SK-N-SH treated with all-trans-retinoic acid at 6 μM for 48 hours (cell line): Measurements from ENCODE around the gene BRINP3.

Experiments used
- ATAC-seq: fragments of 200-7000 bp; cut with Tn5 transposase; 3 replicates; pipeline ENCODE4 v1.9.1; 2020; ENCODE audit warnings: mild to moderate bottlenecking, moderate library complexity
- ARNTL ChIP-seq: fragments of 450-650 bp; formaldehyde crosslinking; IDR thresholded peaks from 2 replicates; pipeline ENCODE4 v1.5.0; 2020; ENCODE audit warnings: low read depth, mild to moderate bottlenecking, moderate library complexity, borderline replicate concordance
- BACH2 ChIP-seq: fragments of 250-450 bp; sonication (Bioruptor Pico); IDR thresholded peaks from 2 replicates; pipeline ENCODE4 v1.9.0; 2021; ENCODE audit warnings: mild to moderate bottlenecking, borderline replicate concordance
- CREB5 ChIP-seq: fragments of 250-450 bp; sonication (Bioruptor Pico); IDR thresholded peaks from 2 replicates; pipeline ENCODE4 v1.5.1; 2020; ENCODE audit warnings: low read depth, mild to moderate bottlenecking, moderate library complexity
- CSDC2 ChIP-seq: fragments of 250-450 bp; sonication (Bioruptor Pico); IDR thresholded peaks from 2 replicates; pipeline ENCODE4 v1.5.0; 2020; ENCODE audit warnings: mild to moderate bottlenecking, moderate library complexity
- CSRNP3 ChIP-seq: fragments of 250-450 bp; sonication (Bioruptor Pico); IDR thresholded peaks from 2 replicates; pipeline ENCODE4 v1.5.1; 2021; ENCODE audit warnings: mild to moderate bottlenecking, moderate library complexity
- ESRRG ChIP-seq: fragments of 250-450 bp; sonication (Bioruptor Pico); IDR thresholded peaks from 2 replicates; pipeline ENCODE4 v1.6.1; 2021; ENCODE audit warnings: mild to moderate bottlenecking
- GLIS3 ChIP-seq: fragments of 250-450 bp; sonication (Bioruptor Pico); IDR thresholded peaks from 2 replicates; pipeline ENCODE4 v1.5.0; 2020; ENCODE audit warnings: mild to moderate bottlenecking, moderate library complexity
- ISL1 ChIP-seq: fragments of 250-450 bp; sonication (Bioruptor Pico); IDR thresholded peaks from 2 replicates; pipeline ENCODE4 v2.1.2; 2022; ENCODE audit warnings: mild to moderate bottlenecking, moderate library complexity
- OSR1 ChIP-seq: fragments of 250-450 bp; sonication (Bioruptor Pico); IDR thresholded peaks from 2 replicates; pipeline ENCODE4 v1.8.0; 2022; ENCODE audit warnings: moderate library complexity, mild to moderate bottlenecking, inconsistent platforms
- PATZ1 ChIP-seq: fragments of 250-450 bp; sonication (Bioruptor Pico); IDR thresholded peaks from 2 replicates; pipeline ENCODE4 v1.8.0; 2020; ENCODE audit warnings: mild to moderate bottlenecking, moderate library complexity, borderline replicate concordance
- POU6F1 ChIP-seq: fragments of 250-450 bp; sonication (Bioruptor Pico); IDR thresholded peaks from 2 replicates; pipeline ENCODE4 v1.8.0; 2021; ENCODE audit warnings: low read depth, mild to moderate bottlenecking, moderate library complexity, borderline replicate concordance
- PPARA ChIP-seq: fragments of 250-450 bp; sonication (Bioruptor Pico); IDR thresholded peaks from 2 replicates; pipeline ENCODE4 v1.5.0; 2020; ENCODE audit warnings: mild to moderate bottlenecking, borderline replicate concordance
- RARB ChIP-seq: fragments of 250-450 bp; sonication (Bioruptor Pico); IDR thresholded peaks from 2 replicates; pipeline ENCODE4 v1.8.0; 2021; ENCODE audit warnings: mild to moderate bottlenecking, moderate library complexity
- SNAI2 ChIP-seq: fragments of 250-450 bp; sonication (Bioruptor Pico); IDR thresholded peaks from 2 replicates; pipeline ENCODE4 v1.5.0; 2020; ENCODE audit warnings: mild to moderate bottlenecking, moderate library complexity
- TCF4 ChIP-seq: fragments of 250-450 bp; sonication (Bioruptor Pico); IDR thresholded peaks from 2 replicates; pipeline ENCODE4 v1.8.0; 2021; ENCODE audit warnings: mild to moderate bottlenecking, moderate library complexity, borderline replicate concordance
- TOX ChIP-seq: fragments of 250-450 bp; sonication (Bioruptor Pico); IDR thresholded peaks from 2 replicates; pipeline ENCODE4 v1.8.0; 2021; ENCODE audit warnings: mild to moderate bottlenecking, moderate library complexity, borderline replicate concordance
- TSHZ2 ChIP-seq: fragments of 250-450 bp; sonication (Bioruptor Pico); IDR thresholded peaks from 2 replicates; pipeline ENCODE4 v1.5.0; 2020; ENCODE audit warnings: mild to moderate bottlenecking, moderate library complexity
- ZC3H10 ChIP-seq: fragments of 250-450 bp; sonication (Bioruptor Pico); IDR thresholded peaks from 2 replicates; pipeline ENCODE4 v1.5.1; 2021; ENCODE audit warnings: mild to moderate bottlenecking, moderate library complexity
- ZFP3 ChIP-seq: fragments of 250-450 bp; sonication (Bioruptor Pico); IDR thresholded peaks from 2 replicates; pipeline ENCODE4 v1.5.0; 2020; ENCODE audit warnings: mild to moderate bottlenecking, moderate library complexity
- ZFP30 ChIP-seq: fragments of 450-650 bp; formaldehyde crosslinking; IDR thresholded peaks from 2 replicates; pipeline ENCODE4 v1.5.0; 2022; ENCODE audit warnings: mild to moderate bottlenecking, moderate library complexity
- ZNF565 ChIP-seq: fragments of 450-650 bp; formaldehyde crosslinking; conservative IDR thresholded peaks from 2 replicates; pipeline ENCODE4 v1.5.0; 2020; ENCODE audit warnings: low read depth, mild to moderate bottlenecking, moderate library complexity
- ZNF70 ChIP-seq: fragments of 450-650 bp; formaldehyde crosslinking; IDR thresholded peaks from 2 replicates; pipeline ENCODE4 v1.5.0; 2020; ENCODE audit warnings: mild to moderate bottlenecking, moderate library complexity
- ZNF8 ChIP-seq: fragments of 450-650 bp; formaldehyde crosslinking; IDR thresholded peaks from 2 replicates; pipeline ENCODE4 v1.5.0; 2020; ENCODE audit warnings: mild to moderate bottlenecking, moderate library complexity

BRINP3 gene

GRCh38 chr1:190444464-190444863 lies 33.2 kb downstream of the BRINP3 start:
- TF ChIP-seq SNAI2 (CRISPR knock-in tag) (no peak), PPARA (CRISPR knock-in tag) (no peak), GLIS3 (no peak), TOX (CRISPR knock-in tag) (no peak), ZNF8 (CRISPR knock-in tag) (no peak), OSR1 (CRISPR knock-in tag) (no peak), TCF4 (no peak), ESRRG (CRISPR knock-in tag) (no peak), ZNF70 (no peak), CREB5 (CRISPR knock-in tag) (no peak), CSDC2 (CRISPR knock-in tag) (no peak), ZFP3 (no peak), ARNTL (CRISPR knock-in tag) (no peak), ZNF565 (CRISPR knock-in tag) (no peak), ZC3H10 (CRISPR knock-in tag) (no peak), ZFP30 (CRISPR knock-in tag) (no peak), CSRNP3 (CRISPR knock-in tag) (no peak), PATZ1 (CRISPR knock-in tag) (no peak), POU6F1 (CRISPR knock-in tag) (no peak)
- ATAC-seq: no peak

GRCh38 chr1:190439447-190439846 lies 38.2 kb downstream of the BRINP3 start:
- ATAC-seq: peak; percentile 90
- TF ChIP-seq RARB (no peak), ZNF565 (CRISPR knock-in tag) (no peak), TCF4 (no peak), PATZ1 (CRISPR knock-in tag) (no peak; the same call in 1 of the 2 replicates), ISL1 (CRISPR knock-in tag) (no peak), TSHZ2 (CRISPR knock-in tag) (no peak), ZC3H10 (CRISPR knock-in tag) (0 out of 2 replicates have a peak, but pooled peaks have one; percentile 25), BACH2 (CRISPR knock-in tag) (no peak), SNAI2 (CRISPR knock-in tag) (no peak), CSDC2 (CRISPR knock-in tag) (no peak), CSRNP3 (CRISPR knock-in tag) (no peak), TOX (CRISPR knock-in tag) (peak; percentile 33; the same call in 1 of the 2 replicates)
